ENCODE results near the gene CAPZA2.
"Not testable (repeated sequence)": the region's sequence is repeated elsewhere in the genome, so short reads cannot be mapped to it uniquely, and the experiment has no call there.

Gene CAPZA2

GRCh38 chr7:116953906-116954838 is 91.8 kb downstream of the CAPZA2 start:
- Histone ChIP-seq H3K4me3 (ENCODE audit: low read depth, low read length) (peak overlapping the region; percentile 63), H3K27me3 (ENCODE audit: insufficient read depth, low read depth, severe bottlenecking) (peaks cover 79% of the 10 kb centered on the region), H3K9me3 (ENCODE audit: severe bottlenecking) (no peaks in the 10 kb centered on the region), H3K36me3 (no peaks in the 10 kb centered on the region), H3K27ac (no peak overlapping the region)
- no peak for TF ChIP-seq CTCF (IDR thresholded peaks at IDR 0.05; ENCODE audit: low read depth, low read length)
- DNase-seq = peak; percentile 13

GRCh38 chr7:116955340-116955739 is 93.0 kb downstream of the CAPZA2 start:
- Histone ChIP-seq H3K36me3 (no peaks in the 10 kb centered on the region), H3K4me3 (ENCODE audit: low read depth, low read length) (no peak overlapping the region), H3K9me3 (ENCODE audit: severe bottlenecking) (no peaks in the 10 kb centered on the region), H3K27me3 (ENCODE audit: insufficient read depth, low read depth, severe bottlenecking) (peaks cover 80% of the 10 kb centered on the region), H3K27ac (no peak overlapping the region)
- DNase-seq = no peak
- no peak for TF ChIP-seq CTCF (IDR thresholded peaks at IDR 0.05; ENCODE audit: low read depth, low read length)

GRCh38 chr7:116955801-116956476 is 93.6 kb downstream of the CAPZA2 start:
- TF ChIP-seq CTCF (IDR thresholded peaks at IDR 0.05; ENCODE audit: low read depth, low read length) = no peak
- Histone ChIP-seq H3K27ac (no peak overlapping the region), H3K4me3 (ENCODE audit: low read depth, low read length) (no peak overlapping the region), H3K36me3 (no peaks in the 10 kb centered on the region), H3K9me3 (ENCODE audit: severe bottlenecking) (no peaks in the 10 kb centered on the region), H3K27me3 (ENCODE audit: insufficient read depth, low read depth, severe bottlenecking) (peaks cover 82% of the 10 kb centered on the region)
- DNase-seq = no peak

GRCh38 chr7:116956477-116956804 is 94.1 kb downstream of the CAPZA2 start:
- Histone ChIP-seq H3K27me3 (ENCODE audit: insufficient read depth, low read depth, severe bottlenecking) (peaks cover 81% of the 10 kb centered on the region), H3K4me3 (ENCODE audit: low read depth, low read length) (no peak overlapping the region), H3K9me3 (ENCODE audit: severe bottlenecking) (no peaks in the 10 kb centered on the region), H3K27ac (no peak overlapping the region), H3K36me3 (no peaks in the 10 kb centered on the region)
- DNase-seq = no peak
- TF ChIP-seq CTCF (IDR thresholded peaks at IDR 0.05; ENCODE audit: low read depth, low read length) = no peak

- Histone ChIP-seq H3K36me3 (no peaks in the 10 kb centered on the region), H3K27me3 (ENCODE audit: insufficient read depth, low read depth, severe bottlenecking) (peaks cover 79% of the 10 kb centered on the region), H3K9me3 (ENCODE audit: severe bottlenecking) (no peaks in the 10 kb centered on the region), H3K4me3 (ENCODE audit: low read depth, low read length) (no peak overlapping the region), H3K27ac (no peak overlapping the region)
- DNase-seq = no peak
- no peak for TF ChIP-seq CTCF (IDR thresholded peaks at IDR 0.05; ENCODE audit: low read depth, low read length)
Observed at GRCh38 chr7:116957874-116958273, 95.5 kb downstream of the CAPZA2 start.

GRCh38 chr7:116961966-116962673 is 99.7 kb downstream of the CAPZA2 start:
- H3K36me3 ChIP-seq; H3K9me3 ChIP-seq (ENCODE audit: severe bottlenecking); H3K27ac ChIP-seq; H3K4me3 ChIP-seq (ENCODE audit: low read depth, low read length); DNase-seq: not testable (repeated sequence)
- peaks cover 78% of the 10 kb centered on the region for H3K27me3 ChIP-seq (ENCODE audit: insufficient read depth, low read depth, severe bottlenecking)
